HG02798 (cell line): ENCODE results near the gene KRTAP10-5.
"Not testable (repeated sequence)": the region's sequence is repeated elsewhere in the genome, so short reads cannot be mapped to it uniquely, and the experiment has no call there.

Source experiments
- ATAC-seq: cut with Tn5 transposase; IDR thresholded peaks from one replicate; pipeline ENCODE4 v1.9.1; 2021; ENCODE audit warnings: mild to moderate bottlenecking; ENCODE audit not compliant: unreplicated experiment, poor library complexity

KRTAP10-5 gene

GRCh38 chr21:44573630-44574456 lies 6.6 kb downstream of the KRTAP10-5 start, which contains the start of gene KRTAP10-4:
KRTAP10-4 (plus strand) TSS chr21:44573729; CDS start chr21:44573759, 30 bp downstream.
- ATAC-seq = not testable (repeated sequence)

- ATAC-seq = no peak
Measured at GRCh38 chr21:44572959-44573583, 7.3 kb downstream of the KRTAP10-5 start.

- no peak for ATAC-seq
Measured at GRCh38 chr21:44571844-44572782, 8.3 kb downstream of the KRTAP10-5 start.

GRCh38 chr21:44571296-44571695 lies 9.1 kb downstream of the KRTAP10-5 start:
- ATAC-seq = no peak

GRCh38 chr21:44569861-44570517 lies 10.4 kb downstream of the KRTAP10-5 start:
- no peak for ATAC-seq

- no peak for ATAC-seq
Measured at GRCh38 chr21:44568667-44569556, 11.5 kb downstream of the KRTAP10-5 start.

GRCh38 chr21:44568261-44568660 lies 12.1 kb downstream of the KRTAP10-5 start:
- no peak for ATAC-seq

GRCh38 chr21:44567481-44568171 lies 12.8 kb downstream of the KRTAP10-5 start:
- no peak for ATAC-seq

GRCh38 chr21:44566403-44566802 lies 14.0 kb downstream of the KRTAP10-5 start:
- no peak for ATAC-seq

GRCh38 chr21:44564886-44565598 lies 15.4 kb downstream of the KRTAP10-5 start:
- ATAC-seq = no peak

GRCh38 chr21:44564099-44564498 lies 16.3 kb downstream of the KRTAP10-5 start:
- ATAC-seq = no peak

- no peak for ATAC-seq
Measured at GRCh38 chr21:44558695-44559094, 21.7 kb downstream of the KRTAP10-5 start, which contains the start of gene KRTAP10-3. KRTAP10-3 (minus strand) TSS chr21:44558795; CDS start chr21:44558715, 80 bp downstream.

GRCh38 chr21:44558329-44558675 lies 22.1 kb downstream of the KRTAP10-5 start:
- not testable (repeated sequence) for ATAC-seq

- ATAC-seq = no peak
Measured at GRCh38 chr21:44557491-44558328, 22.7 kb downstream of the KRTAP10-5 start.

GRCh38 chr21:44556879-44557278 lies 23.5 kb downstream of the KRTAP10-5 start:
- no peak for ATAC-seq

GRCh38 chr21:44555200-44555875 lies 25.1 kb downstream of the KRTAP10-5 start:
- ATAC-seq = no peak
